Endothelial cell of umbilical vein (primary cell): ENCODE data around the gene JMJD8. TPM values are rescaled to one million over a fixed set of nuclear protein-coding genes. Genes with fewer than 3 reads are reported as not detected.

ENCODE experiments used
- BruUV-seq: library from RNA; stranded (reverse); fragments of 400-500 nt; replicated peaks from 2 replicates; lab custom pipeline; 2021; lab: Mats Ljungman, UMichigan
- CTCF ChIA-PET: fragments of 300-600, 350-600 bp; sonication (Branson Sonifier 250); formaldehyde crosslinking; loops from one replicate; lab custom pipeline; 2021; ENCODE audit warnings: antibody characterized with exemption, inconsistent platforms; lab: Charles Lee
- POLR2A ChIA-PET: fragments of 300-600, 350-600 bp; sonication (Branson Sonifier 250); formaldehyde crosslinking; loops from one replicate; lab custom pipeline; 2021; ENCODE audit warnings: antibody characterized with exemption, inconsistent platforms; lab: Charles Lee
- DNase-seq: peaks from one replicate; pipeline ENCODE4 v3.0.0-alpha.2; 2011; ENCODE audit warnings: low read depth, low spot score
- FAIRE-seq: peaks from 2 replicates; lab custom pipeline; 2011; peaks lifted over from hg19 to GRCh38; lab: Jason Lieb, UNC
- H2AFZ ChIP-seq: 2 replicates; pipeline ENCODE4 v1.6.0; 2012; ENCODE audit warnings: low read depth, low read length, control low read depth, inconsistent platforms
- H3K27ac ChIP-seq: 2 replicates; pipeline ENCODE4 v1.5.1; 2011; ENCODE audit warnings: low read depth, mild to moderate bottlenecking, control low read depth, low read length, moderate library complexity; ENCODE audit not compliant: insufficient read depth
- H3K27me3 ChIP-seq, 2 experiments: 2 replicates each; pipeline versions ENCODE4 v1.6.0 to v1.6.1; 2011; ENCODE audit warnings: low read length in 2 of 2, mixed read lengths in 1 of 2; ENCODE audit not compliant: control insufficient read depth in 2 of 2, insufficient read depth in 2 of 2
- H3K36me3 ChIP-seq, 2 experiments: 2 replicates in 1 of 2; 3 replicates in 1 of 2; pipeline ENCODE4 v1.5.1; 2011; ENCODE audit warnings: low read length in 2 of 2, mild to moderate bottlenecking in 1 of 2, moderate library complexity in 1 of 2; ENCODE audit not compliant: control insufficient read depth in 2 of 2, insufficient read depth in 2 of 2; ENCODE audit errors: extremely low read depth in 1 of 2
- H3K4me1 ChIP-seq: 3 replicates; pipeline ENCODE4 v1.5.1; 2011; ENCODE audit warnings: mild to moderate bottlenecking, low read length; ENCODE audit not compliant: control insufficient read depth, insufficient read depth; ENCODE audit errors: extremely low read depth
- H3K4me2 ChIP-seq: 2 replicates; pipeline ENCODE4 v1.6.1; 2011; ENCODE audit warnings: low read length, control low read depth, mixed read lengths; ENCODE audit not compliant: insufficient read depth
- H3K4me3 ChIP-seq, 3 experiments: fragments of 200-600 bp in 1 of 3; sonication (generic), shearing (Covaris generic) in 1 of 3; replicated peaks in 1 of 3; 2 replicates each; pipeline ENCODE4 v1.5.1; 2011 to 2016; ENCODE audit warnings: control low read depth in 3 of 3, low read length in 3 of 3, mild to moderate bottlenecking in 2 of 3, inconsistent platforms in 1 of 3, low read depth in 1 of 3, moderate library complexity in 1 of 3; ENCODE audit not compliant: insufficient read depth in 1 of 3
- H3K79me2 ChIP-seq: 2 replicates; pipeline ENCODE4 v1.6.0; 2012; ENCODE audit warnings: low read length, inconsistent platforms; ENCODE audit not compliant: control insufficient read depth, insufficient read depth
- H3K9ac ChIP-seq: replicated peaks from 2 replicates; pipeline ENCODE3; 2011; ENCODE audit warnings: low read length, control low read depth; ENCODE audit not compliant: insufficient read depth; ENCODE audit errors: extremely low read depth
- H3K9me1 ChIP-seq: replicated peaks from 3 replicates; pipeline ENCODE4 v1.6.0; 2011; ENCODE audit warnings: mild to moderate bottlenecking, low read length; ENCODE audit not compliant: control insufficient read depth, insufficient read depth; ENCODE audit errors: extremely low read depth
- H3K9me3 ChIP-seq: replicated peaks from 2 replicates; pipeline ENCODE4 v1.5.1; 2012; ENCODE audit warnings: low read length, inconsistent platforms; ENCODE audit not compliant: control insufficient read depth, insufficient read depth
- H4K20me1 ChIP-seq: replicated peaks from 2 replicates; pipeline ENCODE3; 2011; ENCODE audit warnings: mild to moderate bottlenecking, low read length; ENCODE audit not compliant: control insufficient read depth, insufficient read depth; ENCODE audit errors: extremely low read depth
- CTCF ChIP-seq, 2 donors: IDR thresholded peaks; 1 replicate in 1 of 2; 2 replicates in 1 of 2; pipeline ENCODE4 v1.5.1; 2011; ENCODE audit warnings: low read length in 2 of 2, mild to moderate bottlenecking in 2 of 2, moderate library complexity in 2 of 2, control low read depth in 1 of 2, inconsistent platforms in 1 of 2, low read depth in 1 of 2; ENCODE audit not compliant: insufficient read depth in 1 of 2; ENCODE audit errors: extremely low read depth in 1 of 2
- EZH2 ChIP-seq: IDR thresholded peaks from 2 replicates; pipeline ENCODE4 v1.6.1; 2012; ENCODE audit warnings: borderline replicate concordance, low read depth, mild to moderate bottlenecking, moderate library complexity, low read length, inconsistent platforms; ENCODE audit not compliant: severe bottlenecking
- GATA2 ChIP-seq: IDR thresholded peaks from 2 replicates; pipeline ENCODE4 v1.7.0; 2011; ENCODE audit warnings: low read depth, mild to moderate bottlenecking, moderate library complexity, mixed read lengths, low read length; ENCODE audit not compliant: insufficient read length, insufficient read depth
- MAX ChIP-seq: IDR thresholded peaks from 2 replicates; pipeline ENCODE4 v1.6.1; 2011; ENCODE audit not compliant: insufficient read depth, insufficient read length
- MYC ChIP-seq: IDR thresholded peaks from one replicate; pipeline ENCODE4 v1.6.1; 2011; ENCODE audit warnings: mild to moderate bottlenecking, low read depth, low read length
- dilution Hi-C: fragments of 300-500 bp; cut with MboI; formaldehyde crosslinking; loops from one replicate; pipeline ENCODE4 v1.15.0; 2019; ENCODE audit warnings: low sequenced_read_pairs; ENCODE audit not compliant: extremely low pct_ligation_motif_present
- intact Hi-C: fragments of 100-400 bp; cut with micrococcal nuclease; formaldehyde crosslinking; loops from one replicate; pipeline ENCODE4 v1.10.0; 2022
- polyA plus RNA-seq, 4 experiments: library from polyadenylated mRNA; depleted of rRNA in 3 of 4; stranded (reverse) in 3 of 4; unstranded in 1 of 4; fragments of >200 nt; gene quantifications; 2 replicates each; pipeline versions ENCODE4 v1.2.1 to v1.2.3, GENCODE V29; 2011 to 2012; ENCODE audit warnings: missing spikeins in 1 of 4
- total RNA-seq: library from RNA; stranded (reverse); gene quantifications from 2 replicates; pipeline ENCODE4 v1.2.3, GENCODE V29; 2021

Gene JMJD8
- total and polyA plus RNA-seq, 2 donors (not counting 3 experiments of a cell fraction or from before 2014, with no cell fraction given) = 55.1 to 102 TPM

- intact Hi-C loops = no loop called here
- H3K27me3 ChIP-seq = no peaks in the 10 kb centered on the region
- peaks cover 8% of the 10 kb centered on the region for H3K4me1 ChIP-seq
- no peak overlapping the region for H3K4me2 ChIP-seq
- H3K9me3 ChIP-seq = no peaks in the 10 kb centered on the region
- H3K79me2 ChIP-seq = peaks cover 10% of the 10 kb centered on the region
- no peak for DNase-seq
- BruUV-seq = no TSS peak
- ChIA-PET CTCF (interaction anchor here (0.9 to 1.5 kb wide), 4 partner anchors 9 to 97 kb away, joined by 3 to 6 read pairs (median 3); partner anchors contain the start of genes METTL26 and RHOT2), POLR2A (no interaction called here)
- peaks cover 3 to 17% of the 10 kb centered on the region in 2 experiments for H3K36me3 ChIP-seq
- no peaks in the 10 kb centered on the region for H3K9me1 ChIP-seq
- H4K20me1 ChIP-seq = no peaks in the 10 kb centered on the region
- TF ChIP-seq CTCF (IDR thresholded peaks at IDR 0.05; ENCODE audit: extremely low read depth in 1 of 2, insufficient read depth in 1 of 2, low read depth in 1 of 2, low read length in 2 of 2) = no peak
- TF ChIP-seq EZH2 = no peak
- TF ChIP-seq GATA2 = no peak
- no peak for TF ChIP-seq MYC
- TF ChIP-seq MAX = no peak
- dilution Hi-C loops = no loop called here
- H2AFZ ChIP-seq = no peak overlapping the region
- FAIRE-seq = no peak
- H3K27ac ChIP-seq = no peak overlapping the region
- no peak overlapping the region for H3K4me3 ChIP-seq
- no peak overlapping the region for H3K9ac ChIP-seq
Observed at GRCh38 chr16:676565-676902, 7.6 kb downstream of the JMJD8 start.
